IMR-90 (cell line): Measurements from ENCODE around the gene CHD6.

ENCODE experiments used
- CEBPB ChIP-seq: IDR thresholded peaks from 2 replicates; pipeline ENCODE4 v1.6.1; 2012; ENCODE audit warnings: low read depth, low read length, improper control_type of control experiment
- CTCF ChIP-seq: conservative IDR thresholded peaks from 2 replicates; pipeline ENCODE4 v1.5.1; 2012; ENCODE audit warnings: mild to moderate bottlenecking, low read depth, low read length, improper control_type of control experiment
- ELK1 ChIP-seq: fragments of 150-350 bp; IDR thresholded peaks from 2 replicates; pipeline ENCODE4 v1.6.1; 2016; ENCODE audit warnings: low read depth, mild to moderate bottlenecking, low read length, moderate library complexity, borderline replicate concordance
- MAFK ChIP-seq: IDR thresholded peaks from 2 replicates; pipeline ENCODE4 v1.6.1; 2012; ENCODE audit warnings: low read depth, low read length, improper control_type of control experiment
- MXI1 ChIP-seq: IDR thresholded peaks from 2 replicates; pipeline ENCODE4 v1.6.1; 2012; ENCODE audit warnings: low read depth, mild to moderate bottlenecking, low read length, moderate library complexity, borderline replicate concordance
- POLR2A ChIP-seq: IDR thresholded peaks from 2 replicates; pipeline ENCODE4 v1.6.1; 2012; ENCODE audit warnings: mild to moderate bottlenecking, low read depth, low read length

- TF ChIP-seq CEBPB (no peak), POLR2A (no peak), CTCF (no peak), MAFK (no peak), ELK1 (no peak), MXI1 (no peak)
Measured at GRCh38 chr20:41361757-41362747, 256.1 kb downstream of the CHD6 start.
